GM12875 (cell line): Measurements from ENCODE around the gene RPTOR.

Source experiments
- H3K4me3 ChIP-seq: one replicate; pipeline ENCODE4 v1.5.1; 2011; ENCODE audit warnings: low read depth, low read length, control low read depth
- CTCF ChIP-seq: IDR thresholded peaks from 2 replicates; pipeline ENCODE4 v1.5.1; 2011; ENCODE audit warnings: low read depth, mild to moderate bottlenecking, control low read depth, inconsistent platforms, low read length, moderate library complexity, borderline replicate concordance; ENCODE audit not compliant: insufficient read depth

Gene RPTOR

GRCh38 chr17:80804466-80804865, 259.8 kb downstream of the RPTOR start:
- no peak overlapping the region for H3K4me3 ChIP-seq
- TF ChIP-seq CTCF = no peak

- no peak overlapping the region for H3K4me3 ChIP-seq
- no peak for TF ChIP-seq CTCF
These were observed 260.6 kb downstream of the RPTOR start for GRCh38 chr17:80805032-80805751.

- no peak for TF ChIP-seq CTCF
- no peak overlapping the region for H3K4me3 ChIP-seq
These were observed 262.4 kb downstream of the RPTOR start for GRCh38 chr17:80807014-80807413.

GRCh38 chr17:80807882-80808281, 263.2 kb downstream of the RPTOR start:
- TF ChIP-seq CTCF = no peak
- H3K4me3 ChIP-seq = no peak overlapping the region

- no peak for TF ChIP-seq CTCF
- no peak overlapping the region for H3K4me3 ChIP-seq
These were observed 266.8 kb downstream of the RPTOR start for GRCh38 chr17:80811181-80812105.

GRCh38 chr17:80812362-80813088, 267.9 kb downstream of the RPTOR start:
- no peak overlapping the region for H3K4me3 ChIP-seq
- TF ChIP-seq CTCF = no peak
